Glutamatergic neuron (in vitro differentiated cells): ENCODE measurements around the gene RFC5. TPM values are rescaled to one million over a fixed set of nuclear protein-coding genes. Genes with fewer than 3 reads are reported as not detected.

ENCODE experiments used
- DNase-seq: peaks from one replicate; pipeline ENCODE4 v3.0.0; 2022
- H3K27ac Mint-ChIP-seq: one replicate; pipeline ENCODE4 v1.8.0; 2020; ENCODE audit warnings: mild to moderate bottlenecking, mixed read lengths, inconsistent platforms; ENCODE audit not compliant: unreplicated experiment
- H3K27me3 Mint-ChIP-seq: one replicate; pipeline ENCODE4 v1.8.0; 2020; ENCODE audit warnings: mild to moderate bottlenecking, moderate library complexity, mixed read lengths, inconsistent platforms; ENCODE audit not compliant: unreplicated experiment
- H3K36me3 Mint-ChIP-seq: one replicate; pipeline ENCODE4 v1.8.0; 2020; ENCODE audit warnings: mild to moderate bottlenecking, mixed read lengths, inconsistent platforms; ENCODE audit not compliant: unreplicated experiment
- H3K4me1 Mint-ChIP-seq: one replicate; pipeline ENCODE4 v1.8.0; 2020; ENCODE audit warnings: mild to moderate bottlenecking, low read depth, mixed read lengths, inconsistent platforms; ENCODE audit not compliant: unreplicated experiment
- H3K4me3 Mint-ChIP-seq: one replicate; pipeline ENCODE4 v1.8.0; 2020; ENCODE audit warnings: mild to moderate bottlenecking, mixed read lengths, inconsistent platforms; ENCODE audit not compliant: unreplicated experiment
- H3K9me3 Mint-ChIP-seq: one replicate; pipeline ENCODE4 v1.8.0; 2020; ENCODE audit warnings: mild to moderate bottlenecking, moderate library complexity, mixed read lengths, inconsistent platforms; ENCODE audit not compliant: unreplicated experiment
- CTCF ChIP-seq: fragments of 200-600 bp; sonication (generic); IDR thresholded peaks from one replicate; pipeline ENCODE4 v1.5.0; 2021; ENCODE audit not compliant: partially characterized antibody, unreplicated experiment
- total RNA-seq: library from RNA; stranded (reverse); fragmentation: NEBNext Ultra II Directional; extraction: Animal tissue kit (Norgen Biotek cat#: 25700); gene quantifications from one replicate; pipeline ENCODE4 v1.2.1, GENCODE V29; 2021; ENCODE audit not compliant: unreplicated experiment

The RFC5 gene
- total RNA-seq, 1 donor from 2014 or later, result 8.4 TPM

- no peak for DNase-seq
- TF ChIP-seq CTCF, result no peak
- H3K36me3 Mint-ChIP-seq, result no peaks in the 10 kb centered on the region
- H3K4me1 Mint-ChIP-seq, result no peaks in the 10 kb centered on the region
- no peak overlapping the region for H3K27ac Mint-ChIP-seq
- H3K9me3 Mint-ChIP-seq, result no peaks in the 10 kb centered on the region
- H3K27me3 Mint-ChIP-seq, result peaks cover 7% of the 10 kb centered on the region
- no peak overlapping the region for H3K4me3 Mint-ChIP-seq
Observed at GRCh38 chr12:118053071-118053985, 36.8 kb downstream of the RFC5 start.

GRCh38 chr12:118055144-118055557 lies 38.6 kb downstream of the RFC5 start:
- no peak overlapping the region for H3K27ac Mint-ChIP-seq
- peak; percentile 61 for TF ChIP-seq CTCF

GRCh38 chr12:118055865-118056773 lies 39.6 kb downstream of the RFC5 start:
- Mint-ChIP-seq H3K27ac (peak overlapping the region; percentile 0), H3K27me3 (peaks cover 8% of the 10 kb centered on the region), H3K4me1 (peaks cover 9% of the 10 kb centered on the region), H3K4me3 (no peak overlapping the region), H3K36me3 (no peaks in the 10 kb centered on the region), H3K9me3 (peaks cover 3% of the 10 kb centered on the region)
- no peak for TF ChIP-seq CTCF
- DNase-seq, result no peak

More at GRCh38 chr12:118055144-118055557, 38.6 kb downstream of the RFC5 start:
- H3K27me3 Mint-ChIP-seq, result peaks cover 7% of the 10 kb centered on the region
- H3K4me1 Mint-ChIP-seq, result peaks cover 7% of the 10 kb centered on the region
- peaks cover 1% of the 10 kb centered on the region for H3K9me3 Mint-ChIP-seq
- no peak overlapping the region for H3K4me3 Mint-ChIP-seq
- no peaks in the 10 kb centered on the region for H3K36me3 Mint-ChIP-seq
- peak; percentile 66 for DNase-seq

- DNase-seq, result no peak
- Mint-ChIP-seq H3K4me3 (no peak overlapping the region), H3K4me1 (peaks cover 12% of the 10 kb centered on the region), H3K27me3 (peaks cover 9% of the 10 kb centered on the region), H3K9me3 (peaks cover 3% of the 10 kb centered on the region), H3K27ac (no peak overlapping the region), H3K36me3 (no peaks in the 10 kb centered on the region)
- no peak for TF ChIP-seq CTCF
Observed at GRCh38 chr12:118058227-118058626, 41.7 kb downstream of the RFC5 start.
